GM18519 (cell line): Measurements from ENCODE around the gene AQP1.

ENCODE experiments used
- ATAC-seq: cut with Tn5 transposase; IDR thresholded peaks from one replicate; pipeline ENCODE4 v1.9.1; 2021; ENCODE audit warnings: mild to moderate bottlenecking, moderate library complexity; ENCODE audit not compliant: unreplicated experiment, low FRiP score

AQP1 gene

GRCh38 chr7:30971440-30971839 lies 59.8 kb downstream of the AQP1 start:
- ATAC-seq, result no peak

- no peak for ATAC-seq
Measured at GRCh38 chr7:30971840-30972563, 60.3 kb downstream of the AQP1 start.

GRCh38 chr7:30973292-30973691 lies 61.6 kb downstream of the AQP1 start:
- ATAC-seq, result no peak

GRCh38 chr7:30973791-30974604 lies 62.3 kb downstream of the AQP1 start:
- ATAC-seq, result no peak

GRCh38 chr7:30974605-30975255 lies 63.1 kb downstream of the AQP1 start:
- peak; percentile 90 for ATAC-seq
